ENCODE results near the gene SIDT2. TPM values are rescaled to one million over a fixed set of nuclear protein-coding genes. Genes with fewer than 3 reads are reported as not detected.
A peak's percentile ranks its signal among the peaks of the same experiment; 100 is the strongest.

The SIDT2 gene
- total RNA-seq, 4 donors from 2014 or later, result 6.4 to 91.3 (median 28.7) TPM

DNA sequence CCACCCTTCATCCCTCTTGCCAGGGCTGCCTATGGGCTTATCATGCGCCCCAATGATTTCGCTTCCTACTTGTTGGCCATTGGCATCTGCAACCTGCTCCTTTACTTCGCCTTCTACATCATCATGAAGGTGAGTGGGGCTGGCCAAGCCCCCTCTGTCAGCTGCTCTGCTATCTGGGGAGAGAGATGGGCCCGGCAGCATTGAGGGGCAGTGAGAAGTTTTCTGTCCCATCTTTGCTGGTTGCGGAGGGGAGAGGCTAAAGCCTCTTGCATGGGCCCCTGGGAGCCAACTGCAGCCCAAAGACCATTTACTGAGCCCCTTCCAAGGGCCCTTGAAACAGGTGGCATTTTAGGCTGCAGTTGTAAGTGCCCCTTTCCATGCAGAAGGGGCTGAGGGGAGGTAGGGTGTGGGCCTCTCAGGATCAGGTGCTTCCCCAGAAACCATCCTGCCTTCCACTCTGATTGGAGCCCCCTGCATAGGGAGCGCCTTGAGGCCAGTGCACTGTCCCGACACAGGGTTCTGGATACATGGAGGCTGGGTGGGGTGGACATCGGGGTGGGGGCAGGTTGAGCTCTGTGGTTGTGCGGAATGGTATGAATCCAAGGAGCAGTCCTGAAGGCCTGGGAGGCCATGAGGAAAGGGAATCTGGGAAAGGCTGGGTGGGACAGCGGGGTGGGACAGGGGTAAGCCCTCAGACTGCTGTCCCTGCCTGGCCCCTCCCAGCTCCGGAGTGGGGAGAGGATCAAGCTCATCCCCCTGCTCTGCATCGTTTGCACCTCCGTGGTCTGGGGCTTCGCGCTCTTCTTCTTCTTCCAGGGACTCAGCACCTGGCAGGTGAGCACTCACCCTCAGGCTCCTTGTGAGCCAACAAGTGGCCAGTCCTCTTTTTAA, 14.8 kb downstream of the SIDT2 start:
- Histone ChIP-seq H3K9me3 (no peaks in the 10 kb centered on the region), H3K27ac (no peak overlapping the region), H3K4me1 (no peaks in the 10 kb centered on the region), H3K27me3 (no peaks in the 10 kb centered on the region), H3K36me3 (no peaks in the 10 kb centered on the region), H3K4me3 (no peak overlapping the region)
- intact Hi-C loops (cut with DNase I; ENCODE audit: low total_unique reads), result no loop called here
- TF ChIP-seq, protein P1, sequence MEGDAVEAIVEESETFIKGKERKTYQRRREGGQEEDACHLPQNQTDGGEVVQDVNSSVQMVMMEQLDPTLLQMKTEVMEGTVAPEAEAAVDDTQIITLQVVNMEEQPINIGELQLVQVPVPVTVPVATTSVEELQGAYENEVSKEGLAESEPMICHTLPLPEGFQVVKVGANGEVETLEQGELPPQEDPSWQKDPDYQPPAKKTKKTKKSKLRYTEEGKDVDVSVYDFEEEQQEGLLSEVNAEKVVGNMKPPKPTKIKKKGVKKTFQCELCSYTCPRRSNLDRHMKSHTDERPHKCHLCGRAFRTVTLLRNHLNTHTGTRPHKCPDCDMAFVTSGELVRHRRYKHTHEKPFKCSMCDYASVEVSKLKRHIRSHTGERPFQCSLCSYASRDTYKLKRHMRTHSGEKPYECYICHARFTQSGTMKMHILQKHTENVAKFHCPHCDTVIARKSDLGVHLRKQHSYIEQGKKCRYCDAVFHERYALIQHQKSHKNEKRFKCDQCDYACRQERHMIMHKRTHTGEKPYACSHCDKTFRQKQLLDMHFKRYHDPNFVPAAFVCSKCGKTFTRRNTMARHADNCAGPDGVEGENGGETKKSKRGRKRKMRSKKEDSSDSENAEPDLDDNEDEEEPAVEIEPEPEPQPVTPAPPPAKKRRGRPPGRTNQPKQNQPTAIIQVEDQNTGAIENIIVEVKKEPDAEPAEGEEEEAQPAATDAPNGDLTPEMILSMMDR (IDR thresholded peaks at IDR 0.05), result no peak
- no peak for TF ChIP-seq POLR2A (IDR thresholded peaks at IDR 0.05)
- DNase-seq, result peak in 1 of 2 donors; percentile 17

DNA sequence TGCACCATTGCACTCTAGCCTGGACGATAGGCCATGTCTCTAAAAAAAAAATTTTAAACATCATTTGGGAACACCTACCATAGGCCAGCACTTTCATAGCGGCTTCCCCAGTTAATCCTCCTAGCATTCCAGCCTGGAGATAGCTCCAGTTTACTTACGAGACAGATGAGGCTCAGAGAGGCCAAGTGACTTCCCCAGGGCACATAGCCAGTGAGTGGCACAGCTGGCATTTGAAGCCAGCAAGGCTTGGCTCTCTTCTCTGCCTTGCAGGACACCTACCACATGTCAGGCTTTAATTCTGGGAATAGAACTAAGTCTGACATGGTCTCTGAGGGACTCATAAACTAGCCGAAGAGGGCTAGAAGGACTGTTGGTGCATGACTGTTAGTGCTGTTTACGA, 15.7 kb downstream of the SIDT2 start:
- TF ChIP-seq, protein P1 (IDR thresholded peaks at IDR 0.05), result no peak
- TF ChIP-seq POLR2A (IDR thresholded peaks at IDR 0.05), result no peak
- intact Hi-C loops (cut with DNase I; ENCODE audit: low total_unique reads), result no loop called here
- Histone ChIP-seq H3K4me3 (no peak overlapping the region), H3K9me3 (no peaks in the 10 kb centered on the region), H3K27ac (no peak overlapping the region), H3K36me3 (no peaks in the 10 kb centered on the region), H3K27me3 (no peaks in the 10 kb centered on the region), H3K4me1 (no peaks in the 10 kb centered on the region)
- no peak for DNase-seq

DNA sequence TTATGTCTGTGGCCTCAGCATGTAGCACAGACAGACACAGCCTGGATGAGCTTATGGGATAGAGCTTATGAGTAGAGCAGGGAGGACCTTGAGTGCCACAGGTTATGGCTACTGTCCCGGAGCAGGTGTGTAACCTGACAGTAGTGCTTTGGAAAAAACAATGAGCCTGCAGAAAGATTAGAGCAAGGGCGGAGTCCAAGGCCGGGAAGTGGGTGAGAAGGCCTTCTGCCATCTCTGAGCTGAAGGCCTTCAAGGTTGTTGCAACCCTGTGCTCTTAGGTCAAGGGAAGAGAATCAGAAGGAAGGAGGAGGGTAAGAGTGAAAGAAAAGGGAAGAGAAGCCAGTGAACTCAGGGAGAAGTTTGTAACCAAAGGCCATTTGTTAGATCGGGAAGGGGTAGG, 16.7 kb downstream of the SIDT2 start:
- Histone ChIP-seq H3K27ac (no peak overlapping the region), H3K4me1 (no peaks in the 10 kb centered on the region), H3K9me3 (no peaks in the 10 kb centered on the region), H3K36me3 (no peaks in the 10 kb centered on the region), H3K27me3 (no peaks in the 10 kb centered on the region), H3K4me3 (no peak overlapping the region)
- no peak for DNase-seq
- TF ChIP-seq, protein P1 (IDR thresholded peaks at IDR 0.05), result no peak
- no peak for TF ChIP-seq POLR2A (IDR thresholded peaks at IDR 0.05)
- intact Hi-C loops (cut with DNase I; ENCODE audit: low total_unique reads), result no loop called here

DNA sequence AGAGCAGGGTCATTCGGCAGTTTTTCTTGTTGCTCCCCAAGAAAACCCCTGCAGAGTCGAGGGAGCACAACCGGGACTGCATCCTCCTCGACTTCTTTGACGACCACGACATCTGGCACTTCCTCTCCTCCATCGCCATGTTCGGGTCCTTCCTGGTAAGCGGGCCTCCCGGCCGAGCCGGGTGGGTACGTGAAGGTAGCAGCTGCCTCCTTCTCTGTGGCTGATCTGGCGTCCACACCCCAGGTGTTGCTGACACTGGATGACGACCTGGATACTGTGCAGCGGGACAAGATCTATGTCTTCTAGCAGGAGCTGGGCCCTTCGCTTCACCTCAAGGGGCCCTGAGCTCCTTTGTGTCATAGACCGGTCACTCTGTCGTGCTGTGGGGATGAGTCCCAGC, 17.2 kb downstream of the SIDT2 start:
- H3K4me3 ChIP-seq, result no peak overlapping the region
- H3K4me1 ChIP-seq, result no peaks in the 10 kb centered on the region
- no peaks in the 10 kb centered on the region for H3K36me3 ChIP-seq
- intact Hi-C loops (cut with DNase I; ENCODE audit: low total_unique reads), result no loop called here
- H3K27ac ChIP-seq, result no peak overlapping the region
- H3K9me3 ChIP-seq, result no peaks in the 10 kb centered on the region
- TF ChIP-seq, protein P1 (IDR thresholded peaks at IDR 0.05), result no peak
- TF ChIP-seq POLR2A (IDR thresholded peaks at IDR 0.05), result no peak
- DNase-seq, result peak in 1 of 2 donors; percentile 22
- no peaks in the 10 kb centered on the region for H3K27me3 ChIP-seq

DNA sequence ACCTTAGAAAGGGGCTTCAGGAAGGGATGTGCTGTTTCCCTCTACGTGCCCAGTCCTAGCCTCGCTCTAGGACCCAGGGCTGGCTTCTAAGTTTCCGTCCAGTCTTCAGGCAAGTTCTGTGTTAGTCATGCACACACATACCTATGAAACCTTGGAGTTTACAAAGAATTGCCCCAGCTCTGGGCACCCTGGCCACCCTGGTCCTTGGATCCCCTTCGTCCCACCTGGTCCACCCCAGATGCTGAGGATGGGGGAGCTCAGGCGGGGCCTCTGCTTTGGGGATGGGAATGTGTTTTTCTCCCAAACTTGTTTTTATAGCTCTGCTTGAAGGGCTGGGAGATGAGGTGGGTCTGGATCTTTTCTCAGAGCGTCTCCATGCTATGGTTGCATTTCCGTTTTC, 18.5 kb downstream of the SIDT2 start:
- no peak overlapping the region for H3K4me3 ChIP-seq
- intact Hi-C loops (cut with DNase I; ENCODE audit: low total_unique reads), result no loop called here
- H3K27me3 ChIP-seq, result no peaks in the 10 kb centered on the region
- TF ChIP-seq, protein P1 (IDR thresholded peaks at IDR 0.05), result no peak
- TF ChIP-seq POLR2A (IDR thresholded peaks at IDR 0.05), result no peak
- peak overlapping the region; percentile 97 to 98 for H3K27ac ChIP-seq
- H3K4me1 ChIP-seq, result no peaks in the 10 kb centered on the region
- no peaks in the 10 kb centered on the region for H3K36me3 ChIP-seq
- no peaks in the 10 kb centered on the region for H3K9me3 ChIP-seq
- peak in 1 of 2 donors; percentile 22 for DNase-seq

Data from uterus (tissue), 4 donors.